SU-DHL-6 (cell line): ENCODE data around the gene AEBP1.

Experiments
- CTCF ChIP-seq: fragments of 200-600 bp; sonication (generic); IDR thresholded peaks from one replicate; pipeline ENCODE4 v1.5.1; 2017; ENCODE audit warnings: antibody characterized with exemption, mild to moderate bottlenecking, low read length, moderate library complexity; ENCODE audit not compliant: insufficient read depth, poor library complexity, severe bottlenecking
- EZH2phosphoT487 ChIP-seq: fragments of 200-600 bp; sonication (generic), shearing (Covaris generic); conservative IDR thresholded peaks from 2 replicates; pipeline ENCODE4 v1.6.1; 2018; ENCODE audit warnings: mild to moderate bottlenecking, antibody characterized with exemption, low read length, moderate library complexity, mixed read lengths

GRCh38 chr7:44121761-44122420 is 17.7 kb downstream of the AEBP1 start:
- TF ChIP-seq CTCF (no peak), EZH2phosphoT487 (no peak)
